GM12872 (cell line): ENCODE data around the gene USP25.

Source experiments
- TF ChIP-seq, protein P1 (sequence below): IDR thresholded peaks from 3 replicates; pipeline ENCODE4 v1.5.1; 2011; ENCODE audit warnings: low read depth, mild to moderate bottlenecking, low read length, moderate library complexity; ENCODE audit not compliant: insufficient read depth

The USP25 gene

DNA sequence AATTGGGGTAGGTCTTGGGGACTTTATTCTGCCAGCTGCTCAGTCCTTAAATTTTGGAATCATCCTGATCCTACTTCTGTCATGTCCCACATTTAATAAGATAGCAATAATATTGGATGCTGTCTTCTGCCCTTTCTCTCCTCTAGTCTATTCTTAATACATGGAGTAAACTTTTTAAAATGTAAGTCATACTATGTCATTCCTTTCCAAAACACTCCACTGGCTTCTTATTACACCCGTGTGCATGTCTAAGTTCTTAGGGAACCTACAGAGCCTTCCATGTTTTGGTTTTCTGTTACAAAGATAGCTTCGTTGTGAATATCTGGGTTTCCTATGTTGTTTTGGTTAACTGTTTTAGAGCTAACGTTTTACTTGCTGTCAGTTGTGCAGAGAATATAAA is 35.1 kb downstream of the USP25 start:
- TF ChIP-seq, protein P1, sequence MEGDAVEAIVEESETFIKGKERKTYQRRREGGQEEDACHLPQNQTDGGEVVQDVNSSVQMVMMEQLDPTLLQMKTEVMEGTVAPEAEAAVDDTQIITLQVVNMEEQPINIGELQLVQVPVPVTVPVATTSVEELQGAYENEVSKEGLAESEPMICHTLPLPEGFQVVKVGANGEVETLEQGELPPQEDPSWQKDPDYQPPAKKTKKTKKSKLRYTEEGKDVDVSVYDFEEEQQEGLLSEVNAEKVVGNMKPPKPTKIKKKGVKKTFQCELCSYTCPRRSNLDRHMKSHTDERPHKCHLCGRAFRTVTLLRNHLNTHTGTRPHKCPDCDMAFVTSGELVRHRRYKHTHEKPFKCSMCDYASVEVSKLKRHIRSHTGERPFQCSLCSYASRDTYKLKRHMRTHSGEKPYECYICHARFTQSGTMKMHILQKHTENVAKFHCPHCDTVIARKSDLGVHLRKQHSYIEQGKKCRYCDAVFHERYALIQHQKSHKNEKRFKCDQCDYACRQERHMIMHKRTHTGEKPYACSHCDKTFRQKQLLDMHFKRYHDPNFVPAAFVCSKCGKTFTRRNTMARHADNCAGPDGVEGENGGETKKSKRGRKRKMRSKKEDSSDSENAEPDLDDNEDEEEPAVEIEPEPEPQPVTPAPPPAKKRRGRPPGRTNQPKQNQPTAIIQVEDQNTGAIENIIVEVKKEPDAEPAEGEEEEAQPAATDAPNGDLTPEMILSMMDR, result no peak

DNA sequence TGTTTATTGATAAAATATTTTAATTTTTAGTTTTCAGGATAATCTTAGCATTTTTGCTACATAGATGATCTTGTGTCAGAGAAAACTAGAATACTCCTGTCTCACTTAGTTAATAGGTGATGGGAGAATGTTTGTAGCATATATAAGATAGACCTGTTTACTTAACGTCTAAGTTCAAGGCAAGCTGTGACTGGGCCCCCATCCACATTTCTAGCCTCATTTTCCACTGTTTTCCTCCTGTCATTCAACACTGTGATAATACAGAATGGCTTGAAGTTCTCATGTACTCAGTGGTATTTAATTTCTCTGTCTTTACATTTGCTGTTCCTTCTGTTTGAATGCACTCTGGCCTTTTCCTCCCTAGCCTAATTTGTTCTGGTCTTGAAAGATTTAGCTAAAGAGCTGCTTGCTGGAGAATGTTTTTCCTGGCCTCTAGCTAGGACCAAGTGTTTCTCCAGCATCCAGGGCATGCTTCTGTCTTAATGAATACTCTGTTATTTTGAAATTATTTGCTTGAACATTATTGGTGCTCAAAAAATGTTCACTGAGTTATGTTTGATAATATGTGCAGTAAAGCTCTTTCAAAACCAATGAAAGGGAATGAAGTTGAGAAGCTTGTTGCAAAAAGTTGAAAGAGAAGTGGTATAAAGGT is 37.3 kb downstream of the USP25 start:
- TF ChIP-seq, protein P1, result no peak

DNA sequence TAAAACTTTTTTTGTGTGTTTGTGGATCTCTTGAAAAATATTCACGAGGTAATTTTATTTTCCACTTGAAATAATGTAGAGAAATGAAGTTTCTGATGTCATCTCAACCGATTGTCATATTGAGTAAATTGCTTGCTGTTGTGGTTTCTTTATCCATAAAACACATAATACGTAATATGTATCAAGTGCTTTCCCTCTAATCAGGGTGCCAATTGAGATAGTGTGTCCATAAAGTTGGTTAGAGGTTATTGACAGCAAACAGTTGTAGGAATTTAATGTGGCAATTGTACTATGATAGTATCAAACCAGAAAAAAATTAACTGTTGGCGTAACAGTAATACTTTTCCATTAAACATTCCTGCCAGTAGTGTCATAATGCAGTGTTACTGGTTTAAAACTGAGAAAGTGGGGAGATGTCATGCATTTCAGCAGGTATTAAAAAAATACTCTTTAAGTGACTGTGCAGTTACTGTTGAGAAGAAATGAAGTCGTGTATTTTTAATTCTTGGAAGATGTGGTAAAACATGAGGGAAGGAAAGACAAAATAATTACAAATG is 38.3 kb downstream of the USP25 start:
- TF ChIP-seq, protein P1, result no peak

DNA sequence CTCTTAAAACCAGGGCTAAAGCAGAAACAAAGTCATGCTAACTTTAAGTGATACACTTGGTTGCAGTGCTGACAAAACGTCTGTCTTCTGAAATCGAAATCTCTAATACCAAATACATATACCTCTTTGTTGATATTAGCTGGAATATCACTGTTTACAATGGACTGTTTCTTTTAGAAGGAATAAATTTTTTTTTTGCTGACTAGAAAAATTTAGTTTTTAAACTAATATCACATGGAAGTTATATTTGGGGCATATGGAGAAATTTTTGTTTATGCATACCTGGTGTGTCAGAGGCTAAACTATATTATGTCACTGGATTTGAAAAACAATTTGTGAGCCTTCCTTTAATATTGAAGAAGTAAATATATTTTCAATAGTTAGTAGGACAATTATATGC is 39.1 kb downstream of the USP25 start:
- TF ChIP-seq, protein P1, result no peak

DNA sequence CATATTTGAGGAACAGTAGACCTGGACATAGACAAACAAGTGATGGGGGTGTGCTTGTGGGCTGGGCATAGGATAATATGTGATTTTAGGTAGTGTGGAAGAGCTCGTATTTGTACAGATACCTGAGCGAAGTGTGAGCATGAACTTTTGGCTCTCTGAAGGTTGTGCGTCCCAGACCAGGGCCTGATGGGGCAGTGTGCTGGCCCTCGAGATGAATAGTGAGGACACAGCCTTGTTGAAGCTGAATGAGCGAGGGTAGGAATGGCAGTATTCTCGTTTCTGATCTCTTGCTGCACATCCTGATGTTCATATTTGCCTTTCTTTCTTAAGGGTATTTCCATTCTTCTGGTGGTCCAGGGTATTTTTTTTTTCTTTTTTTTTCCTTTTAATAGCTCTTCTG is 41.5 kb downstream of the USP25 start:
- TF ChIP-seq, protein P1, result no peak

DNA sequence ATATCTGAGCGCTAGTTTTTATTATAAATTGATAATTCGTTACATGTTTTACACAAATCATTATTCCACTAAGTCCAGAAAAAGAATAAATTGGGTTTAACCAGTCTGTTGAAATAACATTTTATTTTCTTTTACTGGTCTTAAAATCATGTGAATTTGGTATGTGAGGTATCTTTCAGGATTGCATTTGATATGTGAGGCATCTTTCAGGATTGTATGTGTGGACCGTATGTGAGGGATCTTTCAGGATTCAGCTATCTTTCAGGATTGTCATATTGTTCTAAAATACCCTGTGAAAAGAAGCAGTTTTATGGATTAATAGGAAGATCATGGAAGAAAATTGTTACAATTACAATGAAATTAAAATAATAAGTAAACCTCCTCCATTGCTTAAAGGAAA is 42.9 kb downstream of the USP25 start:
- TF ChIP-seq, protein P1, result no peak

DNA sequence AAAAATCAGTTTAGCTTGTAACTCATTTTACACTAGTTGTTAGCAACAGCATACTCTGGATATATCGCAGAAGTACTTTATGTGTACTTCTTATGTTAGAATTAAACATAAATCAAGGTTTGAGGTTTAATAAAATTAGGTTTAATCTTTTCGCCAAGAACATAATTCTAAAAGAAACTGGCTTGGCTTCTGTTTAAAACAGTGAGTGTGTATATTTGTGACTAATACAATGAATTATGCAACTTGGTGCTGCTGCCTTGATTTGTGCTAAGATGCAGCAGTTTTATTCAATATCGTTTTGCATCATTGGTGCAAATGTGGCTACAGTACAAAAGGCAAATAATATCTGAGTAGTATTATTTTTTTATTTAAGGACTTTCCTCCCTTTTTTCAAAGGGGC is 44.8 kb downstream of the USP25 start:
- TF ChIP-seq, protein P1, result no peak
